Stimulated activated CD4-positive, alpha-beta T cell treated with anti-CD3 and anti-CD28 coated beads, TNF-alpha, amount 100 ng/mL, for 24 hours (primary cell): ENCODE results near the gene SBSN.
"Not testable (repeated sequence)": the region's sequence is repeated elsewhere in the genome, so short reads cannot be mapped to it uniquely, and the experiment has no call there.

Source experiments
- DNase-seq, 3 experiments: peaks; one replicate each; pipeline ENCODE4 v3.0.0-alpha.2; 2020; ENCODE audit warnings: low read depth in 3 of 3

SBSN gene

DNA sequence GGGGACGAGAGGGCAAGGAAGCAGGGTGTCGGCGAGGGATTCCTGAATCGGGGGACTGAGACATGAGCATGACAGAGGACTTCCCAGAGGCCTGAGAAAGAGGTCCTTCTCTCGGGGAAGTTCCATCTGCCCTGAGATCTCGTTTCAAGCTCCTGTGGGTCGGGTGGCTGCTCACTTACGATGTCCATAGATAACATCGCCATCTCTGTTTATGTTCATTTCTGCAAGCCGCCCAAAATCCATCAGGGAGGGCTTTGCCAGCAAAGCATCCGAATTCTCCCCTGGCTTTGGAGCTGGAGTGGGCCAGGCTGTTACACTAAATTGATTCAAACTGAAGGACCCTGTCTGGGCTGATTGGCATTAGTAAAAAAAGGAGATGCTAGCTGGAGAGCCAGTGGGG lies 20.6 kb downstream of the SBSN start:
- DNase-seq, result no peak

DNA sequence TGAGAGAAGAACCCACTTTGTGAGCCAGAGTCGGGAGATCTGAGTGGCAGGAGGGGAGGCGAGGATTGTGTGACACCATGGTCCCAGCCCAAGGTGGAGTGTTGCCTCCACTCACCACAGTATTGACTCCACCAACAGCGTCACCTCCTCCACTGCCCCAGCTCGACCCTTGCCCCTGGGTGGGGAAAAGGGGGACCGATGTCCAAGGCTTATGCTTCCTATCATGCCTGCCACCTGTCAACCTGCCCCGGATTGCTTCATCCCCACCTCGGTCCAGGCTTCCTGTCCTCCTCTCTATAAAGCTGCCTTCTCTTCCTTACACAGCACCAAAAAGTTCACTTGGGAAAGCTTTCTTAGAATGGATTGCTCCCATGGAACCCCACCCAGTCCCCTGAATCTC lies 22.1 kb downstream of the SBSN start:
- no peak for DNase-seq

DNA sequence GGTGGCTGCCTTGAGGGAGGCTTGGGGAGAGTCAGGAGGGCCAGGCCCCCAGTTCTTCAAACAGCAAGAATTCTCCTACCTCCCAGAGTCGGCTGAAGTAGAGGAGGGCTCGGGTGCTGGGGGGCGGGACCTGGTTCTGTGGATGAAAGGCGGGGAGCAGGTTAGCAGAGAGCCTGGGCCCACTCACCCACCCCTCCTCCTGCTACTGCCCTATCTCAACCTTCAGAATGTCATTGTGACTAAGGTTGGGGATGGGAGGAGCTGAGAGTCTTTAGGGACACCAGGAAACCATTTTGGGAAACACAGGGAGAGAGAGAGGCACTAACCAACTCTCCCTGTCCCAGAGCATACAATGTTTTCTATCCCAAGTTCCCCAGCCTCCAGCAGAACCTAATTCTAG lies 25.4 kb downstream of the SBSN start:
- no peak for DNase-seq

DNA sequence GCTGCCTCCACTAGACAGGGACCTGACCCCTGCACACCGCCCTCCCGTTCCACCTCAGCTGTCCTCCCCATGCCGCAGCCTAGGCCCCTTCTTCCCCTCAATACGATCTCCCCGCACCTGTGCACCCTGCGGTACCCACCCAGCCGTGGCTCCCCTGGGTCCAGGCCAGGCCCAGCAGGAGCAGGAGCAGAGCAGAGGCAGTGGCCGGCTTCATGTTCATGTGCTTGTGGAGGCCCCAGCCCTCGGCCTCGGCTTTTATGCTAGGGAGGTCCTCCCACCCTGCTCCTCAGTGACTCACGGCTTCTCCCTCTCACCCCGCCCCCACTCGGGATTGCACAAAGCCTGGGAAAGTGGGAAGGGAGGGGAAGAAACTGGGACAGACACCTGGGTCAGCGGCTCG lies 26.4 kb downstream of the SBSN start:
- DNase-seq, result no peak

DNA sequence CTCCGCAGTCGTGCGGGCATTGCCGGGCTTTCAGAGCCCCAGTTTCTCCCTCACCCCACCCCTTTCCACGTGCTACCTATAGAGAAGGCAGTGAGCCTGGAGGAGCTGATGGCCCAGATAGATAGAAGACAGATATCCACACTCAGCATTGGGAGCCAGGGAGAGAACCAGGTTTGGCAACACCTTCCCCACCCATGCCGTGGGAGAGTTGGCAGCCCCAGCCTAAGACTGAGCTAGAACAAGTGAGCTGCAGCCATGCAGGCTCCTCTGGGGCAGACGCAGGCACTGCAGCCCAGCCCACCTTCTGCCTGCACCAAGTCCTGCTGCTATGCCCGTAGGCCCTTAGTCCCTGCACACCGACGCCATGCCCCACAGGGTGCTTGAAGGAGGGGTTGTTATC lies 27.5 kb downstream of the SBSN start:
- DNase-seq, result no peak

DNA sequence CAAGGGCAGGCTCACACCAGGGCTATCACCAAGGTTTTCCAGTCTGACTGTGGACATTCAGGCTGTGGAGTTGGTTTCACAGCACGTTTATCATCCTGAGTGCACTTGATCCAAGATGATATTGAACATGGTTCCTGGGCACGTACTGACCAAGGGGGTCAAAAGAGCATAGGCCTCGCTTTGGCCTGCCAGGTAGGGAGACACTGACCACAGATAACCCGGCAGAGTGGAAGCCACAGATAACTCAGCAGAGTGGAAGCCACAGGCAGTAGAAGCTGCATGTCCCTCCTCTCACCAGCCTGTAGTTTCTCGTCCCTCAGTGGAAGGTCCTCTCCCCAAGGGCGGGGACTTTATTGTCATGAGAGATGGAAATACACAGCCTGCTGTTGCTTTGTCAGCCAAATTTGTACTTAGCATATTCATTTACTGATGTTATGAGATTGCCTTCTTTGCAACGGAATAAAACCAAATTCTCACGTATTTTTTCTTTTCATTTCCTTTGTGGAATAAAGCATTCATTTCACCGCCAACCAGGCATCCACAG lies 29.1 kb downstream of the SBSN start:
- no peak for DNase-seq

DNA sequence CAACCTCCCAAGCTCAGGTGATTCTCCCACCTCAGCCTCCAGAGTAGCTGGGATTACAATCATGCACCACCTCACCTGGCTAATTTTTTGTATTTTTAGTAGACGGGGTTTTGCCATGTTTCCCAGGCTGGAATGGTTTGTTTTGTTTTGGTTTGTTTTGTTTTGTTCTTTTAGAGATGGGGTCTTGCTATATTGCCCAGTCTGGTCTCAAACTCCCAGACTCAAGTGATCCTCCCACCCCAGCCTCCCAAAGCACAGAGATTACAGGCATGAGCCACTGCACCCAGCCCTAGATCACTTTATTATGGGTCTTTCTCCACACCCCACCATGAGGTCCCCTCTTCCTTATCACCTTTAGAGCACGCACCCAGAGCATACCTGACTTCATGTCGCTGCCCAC lies 29.9 kb downstream of the SBSN start:
- no peak for DNase-seq

DNA sequence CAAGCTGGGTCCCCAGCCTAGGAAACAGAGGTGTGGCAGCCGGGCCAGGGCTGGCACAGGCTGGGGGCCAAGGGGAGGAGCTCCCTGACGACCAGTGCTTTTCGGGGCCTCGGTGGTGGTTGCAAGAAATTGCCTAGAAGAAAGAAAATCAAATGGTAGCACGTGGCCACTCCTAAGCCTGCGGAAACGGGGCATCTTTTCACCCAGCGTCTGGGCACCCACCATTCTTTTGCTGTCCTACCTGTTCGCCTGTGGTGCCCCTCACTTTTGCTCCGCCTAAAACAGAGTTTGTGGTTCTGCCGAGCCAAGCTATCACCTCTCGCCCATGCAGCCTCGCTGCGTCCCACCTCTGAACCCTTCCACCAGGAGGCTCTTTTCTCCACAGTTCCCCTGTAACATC lies 30.7 kb downstream of the SBSN start:
- DNase-seq, result no peak

DNA sequence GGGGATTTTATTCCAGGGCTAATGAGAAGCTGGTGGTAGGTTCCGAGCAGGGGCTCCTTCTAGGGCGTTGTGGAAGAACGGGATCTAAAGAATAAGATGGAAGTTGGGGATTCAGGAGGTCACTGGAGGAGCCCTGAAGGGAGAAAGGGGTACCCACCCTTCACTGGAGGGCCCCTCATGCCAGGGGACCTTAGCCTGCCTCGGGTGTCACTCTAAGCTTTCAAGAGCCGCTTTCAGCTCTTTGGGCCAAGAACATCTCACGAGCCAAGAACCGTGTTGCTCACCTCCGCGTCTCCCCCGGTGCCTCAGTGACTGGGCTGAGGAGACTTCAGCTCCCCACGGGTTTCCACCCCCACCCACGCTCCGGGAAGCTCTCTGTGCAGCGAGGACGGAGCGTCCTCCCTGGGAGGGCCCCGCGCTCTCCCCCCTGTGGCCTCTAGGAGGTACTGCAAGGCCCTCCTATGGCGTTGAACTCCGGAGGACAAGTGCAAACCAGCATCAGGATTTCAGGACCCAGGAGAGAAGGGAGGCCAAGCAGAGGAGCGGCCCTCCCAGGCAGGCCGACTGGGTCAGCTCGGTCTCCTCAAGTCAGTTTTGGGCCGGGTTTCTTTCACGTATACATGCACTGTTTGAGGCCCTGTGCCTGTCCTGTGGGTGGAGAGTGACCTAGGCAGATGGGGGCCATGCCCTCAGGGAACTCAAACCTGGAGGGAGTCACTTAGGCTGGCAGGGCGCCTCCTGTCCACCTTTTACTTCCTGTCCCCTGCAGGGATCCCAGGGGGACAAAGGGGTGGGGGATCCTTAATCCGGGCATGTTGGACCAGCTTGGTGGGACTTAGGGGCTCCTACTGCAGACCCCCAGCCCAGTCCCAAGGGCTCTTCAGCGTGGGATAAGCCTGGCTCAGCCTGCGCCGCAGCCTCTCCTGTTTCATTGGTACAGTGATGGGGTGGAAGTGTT lies 32.7 kb downstream of the SBSN start:
- DNase-seq, result peak; percentile 55 to 83 (median 65)

DNA sequence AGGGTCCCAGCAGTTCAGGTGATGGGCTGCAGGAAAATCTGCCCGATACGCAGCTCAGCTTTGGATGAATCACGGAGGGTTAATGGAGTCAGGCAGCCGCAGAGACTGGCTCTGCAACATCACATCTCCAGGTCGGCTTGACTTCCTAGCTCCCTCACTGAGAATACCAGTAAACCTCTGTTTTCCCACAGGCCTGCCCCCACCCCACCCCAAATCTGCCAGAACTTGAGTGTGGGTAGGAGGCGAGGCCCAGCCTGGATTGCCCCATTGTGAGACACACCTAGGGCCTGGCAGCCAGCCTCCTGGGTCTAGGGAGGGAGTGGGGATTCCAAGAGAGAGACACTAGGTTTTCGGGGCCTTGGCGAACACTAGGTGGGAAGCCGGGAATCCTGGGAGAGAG lies 34.1 kb downstream of the SBSN start:
- DNase-seq, result no peak

DNA sequence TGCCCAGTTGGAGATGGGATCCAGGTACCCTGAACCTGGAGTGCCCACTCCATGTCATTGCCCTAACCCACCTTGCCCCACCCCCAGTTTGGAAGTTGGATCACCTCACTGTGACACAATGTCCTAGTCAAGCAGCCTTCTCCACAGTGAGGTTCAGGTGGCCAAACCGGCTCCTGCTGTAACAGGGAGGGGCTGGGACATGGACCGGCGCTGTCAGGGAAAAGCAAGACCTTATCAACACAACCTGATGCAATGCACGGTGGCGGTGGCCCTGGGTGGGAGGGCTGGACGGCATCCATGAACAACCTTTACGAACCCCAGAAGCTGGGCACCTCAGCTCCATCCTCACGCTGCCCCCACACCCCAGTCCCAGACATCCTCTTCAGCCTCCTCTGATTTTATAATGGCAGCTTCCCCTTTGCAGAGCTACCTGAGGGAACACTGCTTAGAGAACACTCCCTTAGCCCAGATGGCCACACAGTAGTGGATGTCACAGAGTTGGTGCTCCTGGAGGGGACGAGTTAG lies 36.2 kb downstream of the SBSN start:
- no peak for DNase-seq

DNA sequence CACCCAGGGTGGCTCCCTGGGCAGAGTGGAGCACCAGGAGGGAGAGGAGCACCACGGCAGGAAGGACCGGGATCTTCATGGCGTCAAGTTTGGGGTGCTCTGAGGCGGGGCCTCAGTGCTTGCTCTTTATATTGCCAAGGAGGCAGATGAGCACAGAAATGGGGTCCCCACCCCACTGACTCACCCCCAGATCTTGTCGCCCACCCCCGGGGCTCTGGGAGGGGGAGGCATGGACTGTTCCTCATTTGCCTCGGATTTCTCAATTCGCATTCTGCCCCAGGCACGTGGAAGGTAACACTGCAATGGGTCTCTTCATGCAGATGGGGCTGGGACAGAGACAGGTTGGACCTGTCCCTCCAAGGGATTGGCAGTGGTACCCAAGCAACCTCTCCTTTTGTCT lies 37.7 kb downstream of the SBSN start, which contains the start of gene KRTDAP:
Gene KRTDAP (minus strand): TSS at position 101 of the 400 bp plus-strand sequence. CDS start 22 bp downstream, at position 79.
- DNase-seq, result no peak

DNA sequence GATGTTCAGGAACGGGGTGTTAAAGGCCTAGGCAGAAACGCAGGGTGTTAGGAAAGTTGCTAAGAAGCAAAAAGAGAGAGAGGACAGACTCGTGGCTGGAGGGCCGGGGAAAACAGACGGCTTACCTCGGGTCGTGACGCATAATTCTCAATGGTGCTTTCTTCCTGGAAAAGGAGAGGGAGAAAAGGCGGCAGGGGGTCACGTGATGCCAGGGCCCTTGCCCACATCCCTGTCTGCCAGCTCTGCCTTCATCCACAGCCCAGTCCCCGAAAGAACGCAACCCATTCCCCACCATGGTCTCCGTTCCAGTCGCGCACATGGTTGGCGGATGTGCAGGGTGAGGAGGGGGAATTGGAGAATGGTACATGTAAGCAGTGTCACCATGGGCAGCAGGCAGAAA lies 39.4 kb downstream of the SBSN start:
- DNase-seq, result no peak

DNA sequence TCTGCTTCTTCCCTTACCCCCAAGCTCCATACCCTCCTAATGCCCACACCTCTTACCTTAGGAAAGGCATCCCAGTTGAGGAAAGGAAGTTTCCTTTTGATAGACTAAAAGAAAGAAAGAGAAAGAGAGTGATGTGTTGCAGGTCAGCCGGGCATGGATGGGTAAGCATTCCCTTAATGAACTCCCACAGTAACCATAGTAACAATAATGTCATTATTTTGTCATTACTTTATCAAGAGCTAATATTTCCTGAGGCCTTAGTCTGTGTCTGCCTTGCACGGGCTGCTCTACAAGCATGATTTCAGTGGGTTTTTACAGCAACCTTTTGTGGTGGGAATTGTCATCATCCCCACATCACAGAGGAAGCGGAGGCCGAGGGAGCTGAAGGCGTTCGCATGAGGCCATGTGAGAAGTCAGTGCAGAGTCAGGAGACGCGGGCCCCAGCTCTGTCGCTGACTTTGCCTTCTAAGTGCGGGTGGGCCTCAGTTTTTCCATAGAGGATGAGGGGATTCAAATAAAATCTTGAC lies 40.4 kb downstream of the SBSN start:
- DNase-seq, result no peak

DNA sequence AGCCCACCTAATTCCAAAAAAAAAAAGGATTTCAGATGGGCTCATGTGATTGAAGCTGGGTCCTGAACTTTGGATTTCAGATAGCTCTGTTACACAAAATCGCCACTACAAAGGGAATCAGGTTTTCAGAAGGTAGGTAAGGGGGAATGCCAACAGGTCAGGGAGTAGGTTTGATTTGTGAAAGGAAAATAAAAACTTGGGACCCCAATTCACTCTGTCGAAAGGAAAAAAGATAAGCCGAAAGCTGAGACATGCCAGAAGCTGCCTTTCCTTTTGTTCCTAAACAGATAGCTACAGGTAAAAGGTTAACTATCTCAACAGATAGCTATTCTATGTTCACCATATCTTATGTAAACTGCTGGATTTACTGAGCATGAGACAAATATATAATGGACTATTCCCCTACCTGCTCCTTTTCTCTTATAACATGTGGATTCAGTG lies 41.8 kb downstream of the SBSN start:
- no peak for DNase-seq

DNA sequence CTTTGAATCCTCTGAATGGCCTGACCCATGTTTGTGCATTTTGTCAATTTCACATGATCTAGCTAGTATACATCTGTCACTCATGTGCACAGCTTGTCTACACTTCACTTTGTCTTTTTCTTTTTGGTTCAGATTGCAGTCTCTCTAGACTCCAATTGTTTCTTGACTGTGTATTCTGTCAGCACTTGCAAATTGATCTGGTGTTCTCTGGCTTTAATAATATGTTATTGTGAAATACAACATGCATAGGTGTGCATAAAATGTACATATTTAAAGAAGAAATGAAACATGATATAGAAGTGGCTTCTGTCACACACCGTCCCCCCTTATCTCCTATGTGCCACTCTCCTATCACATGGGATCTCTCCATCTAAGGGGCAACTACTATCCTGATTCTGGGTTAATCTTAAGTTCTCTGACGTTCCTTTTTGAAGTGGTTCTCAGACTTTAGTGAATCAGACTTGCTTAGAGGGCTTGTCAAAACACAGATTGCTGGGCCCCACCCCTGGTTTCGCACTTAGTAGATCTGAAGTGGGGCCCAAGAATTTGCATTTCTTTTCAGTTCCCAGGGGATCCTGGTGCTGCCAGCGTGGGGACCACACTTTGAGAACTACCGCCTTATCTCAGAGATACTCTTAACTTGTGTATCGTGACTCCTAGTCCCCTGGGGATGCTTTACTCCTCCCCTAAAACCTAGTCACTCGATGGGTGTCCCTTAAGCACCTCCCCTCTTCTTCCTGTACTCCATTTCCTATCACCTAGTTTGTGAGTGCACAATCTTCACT lies 43.7 kb downstream of the SBSN start:
- no peak for DNase-seq

DNA sequence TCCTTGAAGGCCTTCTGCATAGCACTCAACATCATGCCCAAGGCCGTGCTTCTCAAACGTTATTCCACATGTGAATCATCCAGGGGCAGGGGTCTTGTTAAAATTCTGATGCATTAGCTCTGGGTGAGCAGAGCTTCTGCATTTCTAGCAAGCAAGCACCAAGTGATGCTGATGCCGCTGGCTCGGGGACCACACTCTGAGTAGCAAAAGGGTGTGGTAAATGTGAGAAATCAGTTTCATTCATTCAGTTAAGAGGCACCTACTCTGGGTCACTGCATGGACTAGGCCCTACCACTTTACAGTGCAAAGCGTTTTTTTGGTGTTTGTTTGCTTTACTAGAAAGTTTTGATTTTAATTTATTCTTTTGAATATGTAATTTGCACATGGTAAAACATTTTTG lies 45.0 kb downstream of the SBSN start:
- no peak for DNase-seq

DNA sequence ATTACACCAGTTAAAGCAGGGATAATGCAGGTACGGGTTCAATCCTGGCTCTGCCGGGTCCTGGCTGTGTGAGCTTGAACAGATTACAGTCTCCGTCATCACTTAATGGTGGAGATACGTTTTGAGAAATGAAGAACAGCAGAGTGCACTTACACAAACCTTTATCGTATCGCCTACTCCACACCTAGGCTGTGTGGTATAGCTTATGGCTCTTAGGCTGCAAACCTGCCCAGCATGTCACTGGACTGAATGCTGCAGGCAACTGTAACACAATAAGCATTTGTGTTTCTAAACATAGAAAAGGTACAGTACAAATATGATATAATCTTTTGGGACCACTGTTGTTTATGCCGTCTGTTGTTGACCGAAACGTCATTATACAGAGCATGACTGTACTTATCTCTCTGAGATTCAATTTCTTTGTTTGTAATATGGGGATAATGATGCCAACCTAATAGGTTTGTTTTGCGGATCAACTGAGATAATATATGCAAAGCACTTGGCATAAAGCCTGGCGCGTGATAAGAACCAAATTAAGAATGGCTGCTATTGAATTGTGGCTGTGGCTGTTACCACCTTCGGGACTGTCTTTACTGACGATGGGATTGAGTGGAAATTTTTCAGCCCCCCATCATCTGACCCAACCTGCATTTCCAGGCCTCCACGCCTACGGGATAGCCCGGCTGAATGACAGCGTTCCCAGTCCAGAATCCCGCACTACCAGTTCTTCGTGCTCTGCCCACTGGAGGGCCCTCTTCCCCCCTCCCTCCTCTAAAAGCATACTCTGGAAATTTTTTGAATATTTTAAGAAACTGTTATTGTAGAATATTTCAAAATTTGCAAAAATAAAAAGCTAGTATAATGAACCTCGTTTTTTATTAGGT lies 49.1 kb downstream of the SBSN start:
- DNase-seq, result no peak

DNA sequence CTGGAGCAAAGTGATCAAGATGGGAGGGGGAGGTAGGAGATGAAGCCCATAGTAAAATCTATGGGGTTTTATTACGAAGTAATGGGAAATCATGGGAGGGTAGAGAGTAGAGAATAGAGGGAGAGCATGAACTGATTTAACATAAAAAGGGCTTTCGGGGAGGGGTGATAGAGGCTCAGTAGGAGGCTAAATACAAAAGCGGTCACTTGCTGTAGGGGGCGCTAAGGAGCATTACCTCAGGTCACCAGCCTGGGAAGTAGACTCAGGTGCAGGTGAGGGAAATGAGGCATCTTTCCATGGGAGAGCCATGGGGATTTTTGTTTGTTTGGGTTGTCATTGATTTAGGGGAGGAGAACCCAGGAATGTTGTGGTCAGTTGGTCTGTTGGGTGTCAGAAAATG lies 52.0 kb downstream of the SBSN start:
- no peak for DNase-seq

DNA sequence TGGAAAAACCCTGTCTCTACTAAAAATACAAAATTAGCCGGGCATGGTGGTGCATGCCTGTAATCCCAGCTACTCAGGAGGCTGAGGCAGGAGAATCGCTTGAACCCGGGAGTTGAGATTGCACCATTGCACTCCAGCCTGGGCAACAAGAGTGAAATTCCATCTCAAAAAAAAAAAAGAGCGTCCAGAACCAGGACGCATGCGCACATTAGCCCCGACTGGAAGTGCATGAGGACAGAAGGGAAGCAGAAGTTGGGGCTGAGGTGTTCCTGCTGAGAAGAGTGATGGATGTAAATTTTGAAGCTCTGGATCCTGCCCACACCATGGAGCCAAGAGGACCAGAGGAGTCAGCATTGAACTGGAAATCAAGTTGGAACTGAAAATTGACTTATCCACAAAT lies 53.5 kb downstream of the SBSN start:
- DNase-seq, result not testable (repeated sequence)

DNA sequence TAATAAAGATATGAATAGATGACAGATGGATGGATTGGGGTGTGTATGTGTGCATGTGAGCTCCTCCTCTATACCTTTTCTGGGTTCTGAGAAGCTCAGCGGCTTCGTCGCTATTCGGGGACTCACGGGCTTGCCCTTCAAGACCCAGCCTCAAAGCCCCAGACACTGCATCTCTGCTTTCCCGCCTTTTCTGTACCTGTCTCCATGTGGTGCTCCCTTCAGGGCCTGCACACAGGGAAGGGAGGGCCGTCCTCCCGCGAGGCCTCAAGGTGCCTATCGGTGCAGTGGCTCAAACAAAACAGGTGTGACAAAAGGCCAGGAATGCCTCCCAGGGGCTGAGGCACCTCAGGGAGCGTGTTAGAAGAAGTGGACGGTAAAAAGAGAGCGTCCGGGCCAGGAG lies 54.0 kb downstream of the SBSN start:
- no peak for DNase-seq
